ENCODE data around the gene ZNF341. TPM values are rescaled to one million over a fixed set of nuclear protein-coding genes. Genes with fewer than 3 reads are reported as not detected.

ZNF341 gene
- total and polyA plus RNA-seq, 9 of the 15 experiments (the other 6 are each of a cell fraction or from before 2014, with no cell fraction given), result 0.08 to 2.6 (median 1.0) TPM

DNA sequence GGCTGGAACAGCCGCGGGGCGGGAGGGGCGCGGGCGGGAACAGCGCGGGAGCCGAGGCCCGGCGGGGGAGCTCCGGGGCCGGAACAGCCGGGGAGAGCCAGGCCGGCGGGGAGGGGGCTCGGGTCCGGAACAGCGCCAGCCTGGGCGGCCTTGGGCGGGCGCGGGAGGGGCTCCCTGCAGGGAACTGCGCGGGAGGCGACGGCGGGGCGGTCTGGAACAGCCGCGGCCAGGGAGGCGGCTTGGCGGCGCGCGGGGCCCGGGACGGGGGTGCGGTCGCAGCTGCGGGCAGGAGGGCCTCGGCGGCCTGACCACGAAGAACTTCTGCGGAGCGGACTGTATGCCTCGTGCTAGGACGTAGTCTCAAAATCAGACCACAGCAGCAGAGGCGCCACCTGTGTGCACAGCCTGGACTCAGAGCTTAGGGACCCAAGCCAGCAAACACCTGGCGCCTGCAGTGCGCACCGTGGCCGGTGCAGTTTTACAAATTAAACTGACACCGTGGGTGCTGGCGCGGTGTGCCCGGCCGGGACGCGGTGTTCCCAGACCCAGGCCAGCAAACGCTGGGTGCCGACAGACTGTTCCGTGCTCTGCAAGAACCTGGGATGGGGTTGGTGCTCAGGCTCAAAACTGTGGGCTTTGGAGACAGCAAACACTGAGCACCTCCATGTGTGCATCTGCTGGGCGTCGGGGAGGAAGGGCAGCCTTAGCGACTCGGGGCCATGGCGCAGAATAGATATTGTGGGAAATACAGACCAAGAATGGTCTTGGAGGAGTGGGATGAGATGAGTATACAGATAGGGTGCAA lies 572 bp downstream of the ZNF341 start (continued):
- TF ChIP-seq SIX5 (IDR thresholded peaks at IDR 0.05; ENCODE audit: borderline replicate concordance in 1 of 2, insufficient read depth in 1 of 2, low read depth in 1 of 2, low read length in 2 of 2) (no peak), FOXA3 (CRISPR knock-in tag; conservative IDR thresholded peaks at IDR 0.05 in 1 of 2, IDR thresholded peaks at IDR 0.05 in 1 of 2) (no peak), ZBTB7A (IDR thresholded peaks at IDR 0.05; ENCODE audit: borderline replicate concordance, control insufficient read depth, low read depth, low read length) (peak; percentile 59; the same call in 1 of the 2 replicates), COPS2 (conservative IDR thresholded peaks at IDR 0.05) (no peak), HDAC2 (IDR thresholded peaks at IDR 0.05) (no peak), PHB (CRISPR knock-in tag; IDR thresholded peaks at IDR 0.05) (no peak), KLF1 (tag; IDR thresholded peaks at IDR 0.05) (peak; percentile 29; the same call in 1 of the 2 replicates), PREB (CRISPR knock-in tag; IDR thresholded peaks at IDR 0.05) (no peak), TEAD2 (tag; IDR thresholded peaks at IDR 0.05) (no peak), RBM15 (IDR thresholded peaks at IDR 0.05; ENCODE audit: insufficient read depth, low read length) (no peak), ZNF436 (CRISPR knock-in tag; IDR thresholded peaks at IDR 0.05) (no peak), ZNF324 (CRISPR knock-in tag; IDR thresholded peaks at IDR 0.05) (no peak), NFE2L1 (tag; IDR thresholded peaks at IDR 0.05; ENCODE audit: borderline replicate concordance, low read depth) (no peak), ZNF347 (CRISPR knock-in tag; IDR thresholded peaks at IDR 0.05; ENCODE audit: low read depth) (no peak), KAT8 (IDR thresholded peaks at IDR 0.05; ENCODE audit: low read depth) (no peak)
- TF ChIP-seq, protein P1, sequence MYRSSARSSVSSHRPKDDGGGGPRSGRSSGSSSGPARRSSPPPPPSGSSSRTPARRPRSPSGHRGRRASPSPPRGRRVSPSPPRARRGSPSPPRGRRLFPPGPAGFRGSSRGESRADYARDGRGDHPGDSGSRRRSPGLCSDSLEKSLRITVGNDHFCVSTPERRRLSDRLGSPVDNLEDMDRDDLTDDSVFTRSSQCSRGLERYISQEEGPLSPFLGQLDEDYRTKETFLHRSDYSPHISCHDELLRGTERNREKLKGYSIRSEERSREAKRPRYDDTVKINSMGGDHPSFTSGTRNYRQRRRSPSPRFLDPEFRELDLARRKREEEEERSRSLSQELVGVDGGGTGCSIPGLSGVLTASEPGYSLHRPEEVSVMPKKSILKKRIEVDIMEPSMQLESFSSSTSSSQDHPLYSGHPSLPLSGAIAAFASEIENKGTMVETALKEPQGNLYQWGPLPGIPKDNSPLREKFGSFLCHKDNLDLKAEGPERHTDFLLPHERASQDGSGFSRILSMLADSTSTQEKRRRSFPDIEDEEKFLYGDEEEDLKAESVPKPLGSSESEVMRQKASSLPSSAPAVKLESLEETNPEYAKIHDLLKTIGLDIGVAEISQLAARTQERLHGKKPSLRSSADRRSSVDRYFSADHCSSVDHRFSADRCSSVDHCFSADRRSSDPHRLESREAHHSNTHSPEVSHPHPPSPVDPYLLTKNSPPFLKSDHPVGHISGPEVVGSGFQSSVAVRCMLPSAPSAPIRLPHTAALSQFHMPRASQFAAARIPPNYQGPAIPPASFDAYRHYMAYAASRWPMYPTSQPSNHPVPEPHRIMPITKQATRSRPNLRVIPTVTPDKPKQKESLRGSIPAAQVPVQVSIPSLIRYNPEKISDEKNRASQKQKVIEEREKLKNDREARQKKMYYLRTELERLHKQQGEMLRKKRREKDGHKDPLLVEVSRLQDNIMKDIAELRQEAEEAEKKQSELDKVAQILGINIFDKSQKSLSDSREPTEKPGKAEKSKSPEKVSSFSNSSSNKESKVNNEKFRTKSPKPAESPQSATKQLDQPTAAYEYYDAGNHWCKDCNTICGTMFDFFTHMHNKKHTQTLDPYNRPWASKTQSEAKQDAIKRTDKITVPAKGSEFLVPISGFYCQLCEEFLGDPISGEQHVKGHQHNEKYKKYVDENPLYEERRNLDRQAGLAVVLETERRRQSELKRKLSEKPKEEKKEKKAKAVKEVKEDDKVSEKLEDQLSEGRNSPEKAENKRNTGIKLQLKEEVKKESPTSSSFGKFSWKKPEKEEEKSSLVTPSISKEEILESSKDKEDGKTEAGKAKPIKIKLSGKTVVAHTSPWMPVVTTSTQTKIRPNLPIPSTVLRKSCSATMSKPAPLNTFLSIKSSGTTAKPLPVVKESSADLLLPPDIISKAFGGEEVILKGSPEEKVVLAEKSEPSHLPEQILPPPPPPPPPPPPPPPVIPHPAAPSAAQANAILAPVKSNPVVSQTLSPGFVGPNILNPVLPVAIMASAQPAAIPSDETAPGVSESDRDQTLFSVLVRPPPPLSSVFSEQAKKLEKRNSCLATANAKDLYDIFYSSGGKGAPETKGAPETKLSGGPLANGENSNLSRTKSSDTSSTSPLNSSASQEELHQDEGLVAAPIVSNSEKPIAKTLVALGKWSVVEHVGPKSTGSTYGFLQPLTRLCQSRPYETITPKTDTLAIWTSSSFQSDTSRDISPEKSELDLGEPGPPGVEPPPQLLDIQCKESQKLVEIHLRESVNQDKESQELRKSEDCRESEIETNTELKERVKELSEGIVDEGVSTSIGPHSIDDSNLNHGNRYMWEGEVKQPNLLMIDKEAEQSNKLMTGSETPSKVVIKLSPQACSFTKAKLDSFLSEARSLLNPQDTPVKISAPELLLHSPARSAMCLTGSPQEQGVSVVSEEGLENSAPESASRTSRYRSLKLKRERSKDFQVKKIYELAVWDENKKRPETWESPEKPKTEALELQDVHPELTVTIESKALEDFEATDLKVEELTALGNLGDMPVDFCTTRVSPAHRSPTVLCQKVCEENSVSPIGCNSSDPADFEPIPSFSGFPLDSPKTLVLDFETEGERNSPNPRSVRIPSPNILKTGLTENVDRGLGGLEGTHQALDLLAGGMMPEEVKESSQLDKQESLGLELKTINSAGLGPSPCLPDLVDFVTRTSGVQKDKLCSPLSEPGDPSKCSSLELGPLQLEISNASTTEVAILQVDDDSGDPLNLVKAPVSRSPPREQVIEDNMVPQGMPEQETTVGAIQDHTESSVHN (IDR thresholded peaks at IDR 0.05; ENCODE audit: borderline replicate concordance in 1 of 2, low read depth in 1 of 2), result no peak
- TF ChIP-seq, protein P2, sequence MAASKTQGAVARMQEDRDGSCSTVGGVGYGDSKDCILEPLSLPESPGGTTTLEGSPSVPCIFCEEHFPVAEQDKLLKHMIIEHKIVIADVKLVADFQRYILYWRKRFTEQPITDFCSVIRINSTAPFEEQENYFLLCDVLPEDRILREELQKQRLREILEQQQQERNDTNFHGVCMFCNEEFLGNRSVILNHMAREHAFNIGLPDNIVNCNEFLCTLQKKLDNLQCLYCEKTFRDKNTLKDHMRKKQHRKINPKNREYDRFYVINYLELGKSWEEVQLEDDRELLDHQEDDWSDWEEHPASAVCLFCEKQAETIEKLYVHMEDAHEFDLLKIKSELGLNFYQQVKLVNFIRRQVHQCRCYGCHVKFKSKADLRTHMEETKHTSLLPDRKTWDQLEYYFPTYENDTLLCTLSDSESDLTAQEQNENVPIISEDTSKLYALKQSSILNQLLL (CRISPR knock-in tag; IDR thresholded peaks at IDR 0.05; ENCODE audit: borderline replicate concordance), result no peak

Measured in K562 (cell line).